NB4 (cell line): ENCODE data around the gene PHLDB1.

Source experiments
- DNase-seq: peaks from one replicate; pipeline ENCODE4 v3.0.0; 2010; ENCODE audit warnings: low read depth
- H3K4me3 ChIP-seq: one replicate; pipeline ENCODE4 v1.5.1; 2011; ENCODE audit warnings: mild to moderate bottlenecking, low read depth, low read length, moderate library complexity
- CTCF ChIP-seq: IDR thresholded peaks from one replicate; pipeline ENCODE4 v1.5.1; 2012; ENCODE audit warnings: low read depth, low read length
- MAX ChIP-seq: IDR thresholded peaks from 2 replicates; pipeline ENCODE4 v1.6.1; 2011; ENCODE audit warnings: low read depth, low read length
- MYC ChIP-seq: IDR thresholded peaks from 2 replicates; pipeline ENCODE4 v1.6.1; 2011; ENCODE audit warnings: low read depth, low read length
- POLR2A ChIP-seq: IDR thresholded peaks from 2 replicates; pipeline ENCODE4 v1.6.1; 2011; ENCODE audit warnings: mild to moderate bottlenecking; ENCODE audit not compliant: insufficient read length; ENCODE audit errors: extremely low read depth

Gene PHLDB1

GRCh38 chr11:118657709-118658428 lies 50.5 kb downstream of the PHLDB1 start:
- H3K4me3 ChIP-seq, result no peak overlapping the region
- no peak for DNase-seq
- TF ChIP-seq POLR2A (no peak), CTCF (no peak), MYC (no peak), MAX (no peak)

- TF ChIP-seq MAX, result no peak
- peak; percentile 15 for DNase-seq
- no peak overlapping the region for H3K4me3 ChIP-seq
Measured at GRCh38 chr11:118658429-118659313, 51.3 kb downstream of the PHLDB1 start.

- peak; percentile 97 for TF ChIP-seq CTCF
- no peak for TF ChIP-seq MYC
- TF ChIP-seq POLR2A, result no peak
- TF ChIP-seq MAX, result 0 out of 2 replicates have a peak, but pooled peaks have one; percentile 14
- peak; percentile 83 for DNase-seq
- H3K4me3 ChIP-seq, result no peak overlapping the region
Measured at GRCh38 chr11:118659314-118659952, 52.0 kb downstream of the PHLDB1 start.

- TF ChIP-seq POLR2A (no peak), MYC (no peak), CTCF (no peak), MAX (no peak)
- DNase-seq, result no peak
- no peak overlapping the region for H3K4me3 ChIP-seq
Measured at GRCh38 chr11:118659953-118660680, 52.7 kb downstream of the PHLDB1 start.

- TF ChIP-seq MAX, result no peak
- no peak for TF ChIP-seq POLR2A
- no peak for TF ChIP-seq CTCF
- TF ChIP-seq MYC, result no peak
- DNase-seq, result no peak
- H3K4me3 ChIP-seq, result no peak overlapping the region
Measured at GRCh38 chr11:118660681-118661424, 53.4 kb downstream of the PHLDB1 start.
